ENCODE data around the gene CDH4. TPM values are rescaled to one million over a fixed set of nuclear protein-coding genes. Genes with fewer than 3 reads are reported as not detected.

Gene CDH4
- total RNA-seq, 4 donors from 2014 or later, result 0.13 to 0.38 (median 0.21) TPM; not detected in 1

GRCh38 chr20:61278296-61278695 is 26.2 kb downstream of the CDH4 start:
- Histone ChIP-seq H3K4me1 (no peaks in the 10 kb centered on the region), H3K9me3 (no peaks in the 10 kb centered on the region), H3K27ac (no peak overlapping the region), H3K27me3 (peaks cover 0 to 22% (median 0%) of the 10 kb centered on the region in 4 donors), H3K36me3 (no peaks in the 10 kb centered on the region), H3K4me3 (no peak overlapping the region)
- intact Hi-C loops (cut with DNase I), result no loop called here
- TF ChIP-seq POLR2A (IDR thresholded peaks at IDR 0.05) (no peak), CTCF (IDR thresholded peaks at IDR 0.05) (no peak)
- WGBS, 2 donors, result 80 to 93% methylated on average over 3 to 4 of the region's 4 CpGs
- no peak for DNase-seq

GRCh38 chr20:61279621-61280150 is 27.6 kb downstream of the CDH4 start:
- TF ChIP-seq POLR2A (IDR thresholded peaks at IDR 0.05) (no peak), CTCF (IDR thresholded peaks at IDR 0.05) (no peak)
- 71% methylated on average over 1 of the region's 17 CpGs; no CpG with 5 or more reads in 1 of the 2 donors for WGBS, 2 donors

GRCh38 chr20:61280217-61280980 is 28.3 kb downstream of the CDH4 start:
- H3K4me1 ChIP-seq, result no peaks in the 10 kb centered on the region
- H3K27ac ChIP-seq, result no peak overlapping the region
- no peak for TF ChIP-seq CTCF (IDR thresholded peaks at IDR 0.05)
- no peak for TF ChIP-seq POLR2A (IDR thresholded peaks at IDR 0.05)
- intact Hi-C loops (cut with DNase I), result no loop called here
- WGBS, 2 donors, result 87 to 93% methylated on average over 26 to 27 of the region's 27 CpGs
- DNase-seq, result no peak
- no peaks in the 10 kb centered on the region for H3K9me3 ChIP-seq
- peaks cover 0 to 22% (median 0%) of the 10 kb centered on the region in 4 donors for H3K27me3 ChIP-seq
- no peaks in the 10 kb centered on the region for H3K36me3 ChIP-seq
- no peak overlapping the region for H3K4me3 ChIP-seq

More at GRCh38 chr20:61279621-61280150, 27.6 kb downstream of the CDH4 start:
- H3K27ac ChIP-seq, result no peak overlapping the region
- intact Hi-C loops (cut with DNase I), result no loop called here
- no peaks in the 10 kb centered on the region for H3K36me3 ChIP-seq
- H3K9me3 ChIP-seq, result no peaks in the 10 kb centered on the region
- peaks cover 0 to 22% (median 0%) of the 10 kb centered on the region in 4 donors for H3K27me3 ChIP-seq
- no peak for DNase-seq
- no peaks in the 10 kb centered on the region for H3K4me1 ChIP-seq
- H3K4me3 ChIP-seq, result no peak overlapping the region

- Histone ChIP-seq H3K4me3 (no peak overlapping the region), H3K9me3 (no peaks in the 10 kb centered on the region), H3K4me1 (no peaks in the 10 kb centered on the region), H3K27ac (no peak overlapping the region), H3K27me3 (peaks cover 0 to 22% (median 0%) of the 10 kb centered on the region in 4 donors), H3K36me3 (no peaks in the 10 kb centered on the region)
- DNase-seq, result no peak
- intact Hi-C loops (cut with DNase I), result no loop called here
- 83 to 84% methylated on average over 1 to 5 of the region's 12 CpGs for WGBS, 2 donors
- TF ChIP-seq POLR2A (IDR thresholded peaks at IDR 0.05), result no peak
- no peak for TF ChIP-seq CTCF (IDR thresholded peaks at IDR 0.05)
Observed at GRCh38 chr20:61281286-61281795, 29.3 kb downstream of the CDH4 start.

- Histone ChIP-seq H3K4me1 (no peaks in the 10 kb centered on the region), H3K27ac (no peak overlapping the region), H3K4me3 (no peak overlapping the region), H3K27me3 (peaks cover 0 to 3% (median 0%) of the 10 kb centered on the region in 4 donors), H3K9me3 (no peaks in the 10 kb centered on the region), H3K36me3 (no peaks in the 10 kb centered on the region)
- TF ChIP-seq CTCF (IDR thresholded peaks at IDR 0.05) (no peak), POLR2A (IDR thresholded peaks at IDR 0.05) (no peak)
- no peak for DNase-seq
- WGBS, 2 donors, result 63 to 88% methylated on average over 3 to 5 of the region's 5 CpGs
- intact Hi-C loops (cut with DNase I), result no loop called here
Observed at GRCh38 chr20:61284752-61285151, 32.7 kb downstream of the CDH4 start.
